Bone marrow (tissue), 2 donors: Measurements from ENCODE around the gene TNFRSF4.
"Not testable (repeated sequence)": the region's sequence is repeated elsewhere in the genome, so short reads cannot be mapped to it uniquely, and the experiment has no call there.

Source experiments
- DNase-seq, 2 donors: peaks; one replicate each; lab custom pipeline; 2025; lab: John Stamatoyannopoulos, UW

TNFRSF4 gene

DNA sequence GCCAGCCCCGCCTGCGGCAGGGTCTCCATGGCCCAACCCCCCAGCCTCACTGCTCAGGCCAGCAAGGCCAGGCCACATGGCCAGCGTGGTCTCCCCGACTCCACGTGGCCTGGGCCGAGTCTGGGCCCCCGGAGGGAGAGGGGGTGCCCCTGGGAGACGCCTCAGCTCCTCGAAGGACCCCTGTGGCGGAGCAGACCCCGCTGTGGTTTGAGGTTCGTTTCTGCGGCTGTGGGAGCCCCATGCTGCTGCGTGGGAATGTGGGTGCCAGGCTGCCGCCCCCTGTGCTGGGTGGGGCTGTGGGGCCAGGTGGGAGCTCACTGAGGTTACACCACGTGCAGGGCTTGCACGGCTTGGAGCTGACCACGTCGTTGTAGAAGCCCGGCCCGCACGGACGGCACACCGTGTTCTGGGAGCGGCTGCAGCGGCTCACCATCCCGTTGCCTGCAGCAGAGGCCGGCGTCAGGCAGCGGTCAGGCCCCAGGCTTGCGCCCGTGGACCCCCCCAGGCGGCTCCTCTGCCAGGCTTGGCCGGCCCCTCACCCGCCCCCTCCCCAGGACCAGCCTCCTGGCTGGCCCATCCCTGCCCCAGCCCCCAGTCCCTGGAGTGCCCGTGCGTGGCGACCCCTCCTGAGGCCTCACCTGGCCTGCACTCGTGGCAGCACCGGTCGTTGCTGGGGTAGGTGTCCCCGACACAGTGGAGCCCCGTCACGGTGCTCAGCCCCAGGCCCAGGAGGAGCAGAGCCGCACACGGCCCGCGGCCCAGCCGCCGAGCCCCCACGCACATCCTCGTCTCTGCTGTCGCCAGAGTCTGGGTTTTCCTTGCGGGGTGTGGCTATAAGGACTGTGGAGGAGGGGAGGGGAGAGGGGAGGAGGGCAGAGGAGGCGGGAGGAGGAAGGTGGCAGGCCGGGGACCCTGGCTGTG is at the start of gene TNFRSF4:
TNFRSF4 (minus strand) TSS at position 809 of the 921 bp plus-strand sequence; CDS start at position 783, 26 bp downstream.
- DNase-seq = no peak

DNA sequence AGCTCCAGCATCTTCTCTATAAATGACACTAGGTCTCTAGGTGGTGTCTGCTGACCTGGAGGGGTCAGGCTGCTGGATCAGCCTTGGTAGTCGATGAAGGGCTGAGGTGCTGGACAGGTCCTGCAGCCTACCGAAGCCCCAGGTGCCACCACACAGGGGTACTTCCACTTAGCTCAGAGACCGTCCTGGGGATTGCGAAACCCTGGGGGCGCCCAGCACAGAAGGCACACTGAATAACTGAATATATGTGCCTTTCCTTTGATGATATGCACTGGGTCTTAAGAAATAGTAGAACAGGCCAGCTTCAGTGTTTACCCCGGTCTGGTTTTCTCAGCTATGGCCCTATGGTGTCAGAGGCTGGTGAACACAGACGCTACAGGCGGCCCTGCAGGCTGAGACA is 48.8 kb upstream of the TNFRSF4 start:
- no peak for DNase-seq

DNA sequence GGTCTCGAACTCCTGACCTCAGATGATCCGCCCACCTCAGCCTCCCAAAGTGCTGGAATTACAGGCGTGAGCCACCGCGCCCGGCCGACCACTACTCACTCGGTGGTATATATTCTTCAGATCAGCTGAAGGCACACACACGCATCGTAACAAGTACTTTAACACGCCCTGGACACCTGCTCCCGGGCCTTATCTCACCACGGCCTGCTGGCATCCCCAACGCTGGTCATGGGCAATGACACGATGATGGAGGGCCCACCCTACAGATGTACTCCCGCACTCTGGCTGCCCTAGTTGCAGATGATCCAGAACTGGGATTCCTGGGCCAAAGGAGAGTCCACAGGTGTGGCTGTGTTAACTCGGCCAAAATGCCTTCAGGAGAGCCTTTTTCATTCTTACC is 48.1 kb upstream of the TNFRSF4 start:
- DNase-seq = no peak

DNA sequence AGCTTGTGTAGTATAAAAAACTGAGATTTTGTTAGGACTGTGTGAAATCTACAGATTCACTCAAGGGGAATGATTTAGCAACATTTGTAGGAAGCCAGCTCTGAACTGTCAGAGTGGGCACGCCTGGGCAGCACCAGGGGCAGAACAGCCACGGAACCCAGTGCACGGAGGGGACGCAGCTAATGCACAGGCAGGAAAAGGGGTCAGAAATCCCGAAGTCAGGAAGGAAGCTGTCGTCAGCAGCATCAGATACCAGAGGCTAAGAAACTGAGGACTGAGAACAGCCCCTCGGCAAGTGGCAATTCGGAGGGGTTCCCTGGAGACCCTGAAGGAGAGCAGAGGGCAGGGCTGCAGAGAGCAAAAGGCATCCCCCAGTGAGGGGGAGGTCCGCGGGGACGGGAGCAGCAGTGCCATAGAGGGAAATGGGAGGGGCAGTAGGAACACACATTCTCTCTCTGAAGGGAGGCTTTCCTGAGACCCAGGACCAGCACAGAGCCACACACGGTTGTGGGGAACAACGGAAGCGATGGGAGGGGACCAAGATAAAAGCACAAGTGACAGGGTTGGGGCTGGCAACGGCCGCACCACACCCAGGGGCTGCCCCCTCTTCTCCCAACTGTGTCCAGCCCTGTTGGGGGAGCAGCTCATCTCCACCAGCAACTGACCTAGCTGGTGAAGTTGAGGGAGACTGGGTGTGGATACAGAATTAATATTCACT is 47.0 kb upstream of the TNFRSF4 start:
- DNase-seq = no peak

DNA sequence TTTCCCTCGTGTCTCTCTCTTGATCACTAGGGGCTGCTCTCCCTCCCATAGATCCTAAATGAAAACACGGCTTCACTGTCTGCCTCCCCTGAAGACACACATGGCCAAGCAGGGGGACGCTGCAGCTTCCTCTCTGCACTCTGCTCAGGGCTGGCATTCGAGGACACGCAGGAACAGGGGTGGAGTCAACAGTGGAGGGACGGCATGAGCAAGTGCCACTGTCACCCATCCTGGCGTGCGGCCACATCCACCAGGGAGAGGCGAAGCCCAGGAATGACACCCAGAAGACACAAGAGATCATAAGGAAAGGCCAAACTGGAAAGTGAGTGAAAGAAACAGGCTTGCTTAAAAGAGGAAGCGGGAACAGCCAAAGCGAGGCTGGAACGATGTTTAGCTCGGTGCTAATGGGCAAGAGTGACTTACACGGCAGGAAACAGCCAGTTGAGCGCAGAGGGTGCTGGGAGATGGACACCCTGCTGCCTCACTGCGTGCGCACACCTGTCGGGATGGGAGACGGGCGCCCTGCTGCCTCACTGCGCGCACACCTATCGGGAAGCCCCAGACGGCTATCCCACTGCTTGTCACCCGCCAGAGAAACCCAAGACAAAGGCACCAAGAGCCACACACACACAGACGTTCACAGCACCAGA is 46.1 kb upstream of the TNFRSF4 start:
- no peak for DNase-seq

DNA sequence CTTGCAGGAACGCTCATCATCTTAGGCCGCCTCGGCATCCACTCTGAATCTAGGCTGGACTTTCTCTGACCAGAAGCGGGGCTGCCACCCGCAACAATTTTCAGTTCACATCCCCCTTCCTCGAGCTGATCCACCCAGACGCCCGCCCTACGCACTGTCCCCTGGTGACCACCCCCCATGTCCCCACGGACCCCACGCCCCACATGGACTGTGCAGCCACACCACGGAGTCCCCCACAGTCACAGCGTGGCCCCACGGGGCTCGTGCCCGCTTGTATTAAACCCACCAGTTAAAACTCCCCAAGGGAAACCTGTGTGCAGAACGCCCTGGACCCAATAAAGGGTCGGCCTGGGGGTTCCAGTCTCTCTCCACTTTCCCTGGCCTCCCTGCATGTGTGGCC is 45.6 kb upstream of the TNFRSF4 start:
- DNase-seq = no peak

DNA sequence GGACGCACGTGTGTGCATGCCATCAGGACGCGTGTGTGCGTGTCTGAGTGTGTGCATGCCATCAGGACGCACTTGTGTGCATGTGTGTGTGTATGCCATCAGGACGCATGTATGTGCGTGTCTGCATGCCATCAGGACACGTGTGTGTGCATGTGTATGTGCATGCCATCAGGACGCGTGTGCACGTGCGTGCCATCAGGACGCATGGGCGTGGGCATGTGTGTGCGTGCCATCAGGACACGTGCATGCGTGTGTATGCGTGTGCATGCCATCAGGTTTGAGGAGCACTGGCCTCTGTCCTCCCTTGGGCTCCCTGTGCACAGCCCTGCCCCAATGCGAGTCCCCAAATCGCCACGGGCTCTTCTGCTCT is 45.2 kb upstream of the TNFRSF4 start:
- no peak for DNase-seq

DNA sequence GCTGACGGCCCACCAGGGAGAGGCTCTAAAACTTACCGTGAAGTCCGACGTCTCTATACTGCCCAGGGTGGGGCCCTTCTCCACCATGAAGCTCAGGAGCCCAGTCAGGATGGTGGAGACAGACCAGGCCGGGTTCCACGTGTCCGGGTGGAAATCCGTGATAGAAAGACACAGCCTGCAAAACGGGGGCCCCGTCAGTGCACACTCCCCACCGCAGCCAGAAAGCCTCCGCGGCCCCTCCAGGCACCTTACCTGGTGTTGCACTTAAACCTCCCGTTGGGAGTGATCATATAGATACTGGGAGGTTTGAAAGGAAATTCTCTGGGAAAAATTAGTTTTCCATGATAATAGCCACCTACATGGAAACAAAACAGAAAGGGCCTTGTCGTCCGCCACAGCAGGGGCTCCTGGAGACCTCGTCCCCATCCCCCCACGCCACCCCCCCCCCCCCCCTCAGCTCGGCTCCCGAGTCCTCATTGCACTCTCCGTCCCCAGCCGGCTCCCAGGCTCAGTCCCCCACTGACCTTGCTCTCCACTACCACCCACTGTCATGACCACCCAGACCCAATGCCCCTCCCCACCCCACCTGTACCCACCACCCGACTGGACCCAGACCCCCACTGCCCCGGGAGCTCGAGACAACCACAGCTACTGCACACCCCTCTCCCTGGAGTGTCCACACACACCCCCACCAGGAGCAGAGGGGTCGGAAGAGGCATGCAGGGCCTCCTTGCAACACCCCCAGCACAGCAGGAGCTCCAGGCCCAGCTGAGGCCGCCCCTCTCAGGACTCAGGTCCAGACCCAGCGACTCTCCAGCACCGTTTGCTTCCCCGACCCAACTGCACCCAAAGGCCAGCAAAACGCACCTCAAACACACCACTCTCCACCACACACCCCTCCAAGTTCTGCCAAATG is 43.3 kb upstream of the TNFRSF4 start:
- DNase-seq = no peak

DNA sequence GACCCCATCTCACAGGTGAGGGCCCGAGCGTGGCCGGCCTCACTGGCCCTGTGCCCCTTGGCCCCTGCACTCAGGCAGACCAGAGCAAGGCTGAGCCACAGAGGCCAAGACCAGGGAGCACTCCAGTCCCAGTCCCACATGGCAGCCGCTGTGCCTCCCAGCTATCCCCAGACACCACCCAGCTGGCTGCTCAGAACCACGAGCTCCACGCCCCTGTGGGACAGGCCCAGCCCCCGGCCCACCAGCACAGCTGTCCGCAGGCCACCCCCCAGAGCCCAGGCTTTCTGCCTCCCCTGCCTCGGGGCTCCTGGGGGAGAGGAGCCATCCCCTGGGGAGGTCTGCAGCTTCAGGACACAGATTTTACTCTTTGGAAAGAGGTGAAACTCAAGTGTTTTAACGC is 41.7 kb upstream of the TNFRSF4 start:
- DNase-seq = no peak

DNA sequence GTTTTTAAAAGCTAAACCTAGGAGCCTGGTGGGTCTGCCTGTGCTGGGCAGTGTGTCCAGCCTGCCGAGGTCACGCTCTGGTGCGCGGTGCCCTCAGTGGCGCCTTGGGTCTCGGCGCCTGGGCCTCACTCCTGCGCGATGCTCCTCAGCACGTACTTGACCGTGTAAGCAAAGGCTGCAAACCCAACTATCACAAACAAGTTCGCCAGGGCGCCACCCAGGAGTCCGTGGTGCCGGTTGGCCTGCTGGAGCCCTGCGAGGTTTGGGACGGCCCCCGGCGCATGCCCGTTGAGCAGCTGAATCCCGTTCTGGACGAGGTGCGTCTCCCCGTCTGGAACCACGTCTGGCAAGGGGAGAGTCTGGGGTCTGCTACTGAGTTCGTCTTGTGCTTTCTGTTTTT is 41.1 kb upstream of the TNFRSF4 start:
- DNase-seq = no peak

DNA sequence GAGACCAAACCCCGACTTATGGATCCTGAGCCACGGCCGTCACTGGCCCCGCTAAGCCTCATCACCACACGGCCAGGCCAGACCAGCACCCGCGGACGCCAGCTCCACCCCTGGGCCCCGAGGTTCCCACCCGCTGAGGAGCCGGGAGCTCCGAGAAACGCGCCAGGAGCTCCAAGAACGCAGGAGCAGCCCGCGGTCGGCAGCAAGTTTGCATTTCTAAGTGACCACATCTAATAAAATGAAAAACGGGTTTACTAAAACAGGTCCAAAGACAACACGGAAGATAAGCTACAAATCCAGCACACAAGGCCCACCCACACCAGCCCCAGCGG is 40.7 kb upstream of the TNFRSF4 start:
- no peak for DNase-seq

DNA sequence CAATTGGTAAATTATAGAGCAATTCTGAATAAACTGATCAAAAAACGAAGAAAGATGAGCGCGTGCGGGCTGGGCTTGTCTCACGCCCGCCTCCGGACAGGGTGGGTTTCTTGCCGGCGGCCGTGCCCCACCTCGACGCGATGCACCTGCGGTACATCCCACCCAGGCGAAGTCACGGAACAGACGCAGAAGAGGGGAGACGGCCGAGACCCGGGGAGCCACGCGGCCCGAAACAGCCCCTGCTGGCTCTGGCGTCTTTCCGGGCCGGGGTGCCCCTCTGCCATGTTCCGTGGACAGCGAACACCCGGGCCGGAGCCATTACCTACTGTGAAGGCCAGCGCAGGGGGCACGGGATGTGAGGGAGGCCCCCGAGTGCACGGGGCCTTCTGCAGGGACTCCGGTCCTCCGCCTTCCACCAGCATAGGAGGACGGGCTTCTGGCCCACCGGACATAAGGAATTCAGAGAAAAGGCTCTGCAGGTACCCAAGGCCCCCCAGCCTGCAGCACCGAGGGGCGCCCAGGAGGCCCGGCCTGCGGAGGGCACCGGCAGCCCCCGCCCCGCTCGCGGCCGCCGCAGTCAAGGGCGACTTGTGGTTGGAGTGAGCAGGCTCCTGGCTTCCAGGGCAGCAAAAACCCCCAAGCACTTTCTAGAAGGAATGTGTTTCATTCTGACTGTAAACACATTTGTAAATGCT is 40.2 kb upstream of the TNFRSF4 start:
- DNase-seq = no peak

DNA sequence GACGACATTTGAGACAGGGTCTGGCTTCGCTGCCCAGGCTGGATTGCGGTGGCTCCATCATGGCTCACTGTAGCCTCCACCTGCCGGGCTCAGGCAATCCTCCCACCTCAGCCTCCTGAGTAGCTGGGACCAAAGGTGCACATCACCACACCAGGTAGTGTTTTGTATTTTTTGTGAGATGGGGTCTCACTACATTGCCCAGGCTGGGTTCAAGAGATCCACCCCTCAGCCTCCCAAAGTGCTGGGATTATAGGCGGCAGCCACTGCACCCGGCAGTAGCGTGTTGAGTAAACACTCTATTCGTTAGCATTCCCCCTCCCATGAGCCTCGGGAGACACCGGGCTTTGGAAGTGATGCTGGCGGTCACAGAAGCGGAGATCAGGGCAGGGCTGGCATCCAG is 39.4 kb upstream of the TNFRSF4 start:
- no peak for DNase-seq

DNA sequence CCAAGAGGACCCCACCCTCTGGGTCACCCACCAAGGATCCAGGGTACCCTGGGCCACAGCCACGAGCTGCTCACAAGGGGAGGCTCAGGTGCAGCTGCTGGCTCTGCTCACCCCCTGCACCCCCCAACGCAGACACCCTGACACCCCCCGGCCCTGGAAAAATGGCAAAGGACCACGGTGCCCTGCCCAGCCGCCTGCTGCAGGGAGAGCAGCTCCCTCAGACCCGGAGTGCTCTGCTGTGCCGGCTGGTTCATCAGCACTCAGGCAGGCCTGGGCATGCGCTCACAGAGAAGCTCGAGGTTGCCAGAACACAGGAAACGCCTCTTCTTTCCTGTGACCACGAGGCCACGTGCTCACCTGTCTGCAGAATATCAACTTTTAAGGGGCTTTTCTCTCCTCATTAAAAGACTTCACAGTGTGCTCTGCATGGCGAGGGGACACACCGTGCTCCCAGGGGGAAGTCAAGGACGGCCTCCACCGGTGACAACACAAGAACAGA is 36.9 kb upstream of the TNFRSF4 start:
- no peak for DNase-seq

DNA sequence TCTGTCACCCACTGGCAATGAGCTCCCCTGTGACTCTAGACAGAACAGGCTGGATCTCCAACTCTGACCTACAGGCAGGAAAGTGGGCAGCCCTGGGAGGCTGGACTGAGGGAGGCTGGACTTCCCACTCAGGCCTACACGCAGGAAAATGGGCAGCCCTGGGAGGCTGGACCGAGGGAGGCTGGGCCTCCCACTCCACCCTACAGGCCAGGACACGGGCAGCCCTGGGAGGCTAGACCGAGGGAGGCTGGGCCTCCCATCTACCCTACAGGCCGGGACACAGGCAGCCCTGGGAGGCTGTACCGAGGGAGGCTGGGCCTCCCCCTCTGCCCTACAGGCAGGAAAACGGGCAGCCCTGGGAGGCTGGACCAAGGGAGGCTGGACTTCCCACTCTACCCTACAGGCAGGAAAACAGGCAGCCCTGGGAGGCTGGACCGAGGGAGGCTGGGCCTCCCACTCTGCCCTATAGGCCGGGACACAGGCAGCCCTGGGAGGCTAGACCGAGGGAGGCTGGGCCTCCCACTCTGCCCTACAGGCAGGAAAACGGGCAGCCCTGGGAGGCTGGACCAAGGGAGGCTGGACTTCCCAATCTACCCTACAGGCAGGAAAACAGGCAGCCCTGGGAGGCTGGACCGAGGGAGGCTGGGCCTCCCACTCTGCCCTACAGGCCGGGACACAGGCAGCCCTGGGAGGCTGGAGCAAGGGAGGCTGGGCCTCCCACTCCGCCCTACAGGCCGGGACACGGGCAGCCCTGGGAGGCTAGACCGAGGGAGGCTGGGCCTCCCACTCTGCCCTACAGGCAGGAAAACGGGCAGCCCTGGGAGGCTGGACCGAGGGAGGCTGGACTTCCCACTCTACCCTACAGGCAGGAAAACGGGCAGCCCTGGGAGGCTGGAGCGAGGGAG is 34.3 kb upstream of the TNFRSF4 start:
- not testable (repeated sequence) for DNase-seq

DNA sequence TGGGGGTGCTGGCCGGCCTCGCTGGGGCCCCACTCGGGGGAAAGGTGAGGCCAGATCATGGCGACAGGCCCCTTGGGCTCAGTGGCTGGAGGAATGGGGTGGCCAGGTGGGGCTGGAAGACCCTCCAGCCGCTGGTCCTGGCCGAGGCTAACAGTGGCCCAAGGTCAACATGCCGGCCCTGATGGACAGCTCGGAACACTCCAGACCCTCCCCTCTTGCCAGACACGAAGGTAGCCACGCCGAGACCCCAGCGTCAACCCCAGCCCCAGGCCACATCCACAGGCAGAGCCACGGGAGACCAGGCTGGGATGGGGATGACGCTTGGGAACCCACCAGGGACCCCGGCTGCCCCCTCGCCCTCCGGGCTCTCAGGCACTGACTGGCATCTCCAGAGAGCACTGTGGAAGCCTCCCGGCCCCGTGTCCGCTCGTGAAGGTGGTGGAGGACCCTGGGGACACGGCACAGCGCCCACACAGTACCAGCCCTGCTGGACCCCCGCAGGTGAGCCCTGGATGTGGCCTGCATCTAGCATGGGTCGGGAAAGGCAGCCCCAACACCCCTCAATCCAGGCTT is 33.5 kb upstream of the TNFRSF4 start:
- no peak for DNase-seq

DNA sequence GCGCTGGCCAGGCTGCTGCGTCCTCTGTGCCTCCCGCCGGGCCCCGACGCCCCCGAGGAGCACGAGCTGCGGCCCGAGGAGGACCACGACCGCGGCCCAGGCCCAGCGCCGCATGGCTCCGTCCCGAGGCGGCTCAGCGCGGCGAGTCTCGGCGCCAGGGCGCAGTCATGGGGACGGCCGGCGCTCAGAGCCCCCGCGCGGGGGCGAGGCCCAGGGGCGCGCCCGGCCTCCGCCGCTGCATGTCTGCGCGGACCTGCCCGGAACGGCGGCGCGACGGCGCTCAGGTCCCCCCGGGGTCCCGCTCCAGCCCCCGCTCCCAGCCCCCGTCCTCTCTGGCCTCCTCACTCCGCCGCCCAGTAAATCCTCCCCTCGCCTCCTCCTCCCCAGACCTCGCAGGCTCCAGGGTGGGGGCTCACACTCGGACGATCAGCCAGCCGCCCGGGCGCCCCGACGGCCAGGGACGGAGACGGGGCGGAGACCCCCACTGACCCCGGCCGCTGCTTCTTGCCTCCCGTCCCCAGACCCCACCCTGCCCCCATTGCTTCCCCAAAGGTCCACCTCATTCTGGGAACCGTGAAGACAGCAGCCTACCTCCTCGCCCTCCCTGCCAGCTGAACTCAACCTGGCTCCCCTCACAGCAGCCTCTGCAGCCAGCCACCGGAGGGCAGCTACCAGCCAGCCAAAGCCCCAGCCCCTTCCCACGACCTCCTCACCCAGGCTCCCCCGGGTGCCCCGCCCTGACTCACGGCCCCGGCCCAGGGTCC is 32.8 kb upstream of the TNFRSF4 start, which contains the start of gene C1QTNF12:
C1QTNF12 (minus strand) TSS at position 146 of the 764 bp plus-strand sequence; CDS start at position 114, 32 bp downstream.
- DNase-seq = no peak

DNA sequence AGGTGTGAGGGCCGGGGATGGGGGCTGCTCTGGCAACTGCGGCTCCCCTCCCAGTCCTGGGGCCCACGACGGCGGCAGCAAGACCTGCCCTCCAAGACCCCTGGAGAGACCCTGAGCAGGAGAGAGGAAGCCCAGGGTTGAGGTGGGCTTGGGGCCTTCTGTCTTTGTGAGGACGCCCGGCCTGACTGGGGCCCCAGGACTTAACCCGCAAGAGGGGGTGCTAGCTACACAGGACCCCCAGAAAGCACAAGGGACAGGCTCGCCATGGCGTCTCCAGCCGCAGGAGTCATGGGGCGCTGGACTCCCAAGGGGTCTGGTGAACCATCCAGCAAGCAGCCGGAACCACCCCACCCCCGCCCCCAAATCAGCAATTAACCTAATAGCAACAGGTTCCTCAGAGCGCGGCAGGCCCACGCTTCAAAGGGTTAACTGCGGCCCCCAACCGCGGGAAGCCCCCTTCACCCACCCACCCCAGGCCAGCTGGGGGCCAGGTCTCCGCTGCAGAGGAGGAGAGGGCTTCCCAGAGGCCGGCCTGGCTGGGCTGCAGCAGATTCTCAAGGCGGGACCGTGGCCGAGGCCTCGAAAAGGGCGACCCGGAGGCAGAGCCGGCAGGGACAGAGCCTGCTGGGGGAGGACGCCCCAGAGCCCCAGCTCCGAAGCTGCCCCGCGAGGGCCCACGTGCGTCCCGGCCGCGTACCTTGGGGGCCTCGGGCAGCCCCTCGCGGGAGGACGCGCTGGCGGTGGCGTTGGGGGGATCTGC is 32.0 kb upstream of the TNFRSF4 start:
- DNase-seq = no peak
